GM06990 (cell line): ENCODE data around the gene RASAL1.

Source experiments
- DNase-seq: peaks from one replicate; pipeline ENCODE4 v3.0.0-alpha.2; 2011; ENCODE audit not compliant: insufficient read length; ENCODE audit errors: extremely low read depth
- H3K27me3 ChIP-seq: replicated peaks from 2 replicates; pipeline ENCODE4 v1.6.0; 2011; ENCODE audit warnings: low read length; ENCODE audit not compliant: control insufficient read depth, insufficient read depth
- H3K36me3 ChIP-seq: 2 replicates; pipeline ENCODE4 v1.5.1; 2011; ENCODE audit warnings: low read length; ENCODE audit not compliant: control insufficient read depth, insufficient read depth
- H3K4me3 ChIP-seq: replicated peaks from 2 replicates; pipeline ENCODE4 v1.5.1; 2011; ENCODE audit warnings: low read depth, mild to moderate bottlenecking, control low read depth, low read length
- TF ChIP-seq, protein P1 (sequence below): IDR thresholded peaks from 2 replicates; pipeline ENCODE4 v1.5.1; 2011; ENCODE audit warnings: low read length, control low read depth, mild to moderate bottlenecking, inconsistent platforms; ENCODE audit not compliant: insufficient read depth, poor library complexity, severe bottlenecking

RASAL1 gene

GRCh38 chr12:113152835-113153814 lies 17.6 kb upstream of the RASAL1 start:
- TF ChIP-seq, protein P1, sequence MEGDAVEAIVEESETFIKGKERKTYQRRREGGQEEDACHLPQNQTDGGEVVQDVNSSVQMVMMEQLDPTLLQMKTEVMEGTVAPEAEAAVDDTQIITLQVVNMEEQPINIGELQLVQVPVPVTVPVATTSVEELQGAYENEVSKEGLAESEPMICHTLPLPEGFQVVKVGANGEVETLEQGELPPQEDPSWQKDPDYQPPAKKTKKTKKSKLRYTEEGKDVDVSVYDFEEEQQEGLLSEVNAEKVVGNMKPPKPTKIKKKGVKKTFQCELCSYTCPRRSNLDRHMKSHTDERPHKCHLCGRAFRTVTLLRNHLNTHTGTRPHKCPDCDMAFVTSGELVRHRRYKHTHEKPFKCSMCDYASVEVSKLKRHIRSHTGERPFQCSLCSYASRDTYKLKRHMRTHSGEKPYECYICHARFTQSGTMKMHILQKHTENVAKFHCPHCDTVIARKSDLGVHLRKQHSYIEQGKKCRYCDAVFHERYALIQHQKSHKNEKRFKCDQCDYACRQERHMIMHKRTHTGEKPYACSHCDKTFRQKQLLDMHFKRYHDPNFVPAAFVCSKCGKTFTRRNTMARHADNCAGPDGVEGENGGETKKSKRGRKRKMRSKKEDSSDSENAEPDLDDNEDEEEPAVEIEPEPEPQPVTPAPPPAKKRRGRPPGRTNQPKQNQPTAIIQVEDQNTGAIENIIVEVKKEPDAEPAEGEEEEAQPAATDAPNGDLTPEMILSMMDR, result peak; percentile 60
- Histone ChIP-seq H3K4me3 (peak overlapping the region; percentile 50), H3K36me3 (peaks cover 5% of the 10 kb centered on the region), H3K27me3 (peaks cover 2% of the 10 kb centered on the region; the same call in 1 of the 2 replicates)
- peak; percentile 75 for DNase-seq

DNA sequence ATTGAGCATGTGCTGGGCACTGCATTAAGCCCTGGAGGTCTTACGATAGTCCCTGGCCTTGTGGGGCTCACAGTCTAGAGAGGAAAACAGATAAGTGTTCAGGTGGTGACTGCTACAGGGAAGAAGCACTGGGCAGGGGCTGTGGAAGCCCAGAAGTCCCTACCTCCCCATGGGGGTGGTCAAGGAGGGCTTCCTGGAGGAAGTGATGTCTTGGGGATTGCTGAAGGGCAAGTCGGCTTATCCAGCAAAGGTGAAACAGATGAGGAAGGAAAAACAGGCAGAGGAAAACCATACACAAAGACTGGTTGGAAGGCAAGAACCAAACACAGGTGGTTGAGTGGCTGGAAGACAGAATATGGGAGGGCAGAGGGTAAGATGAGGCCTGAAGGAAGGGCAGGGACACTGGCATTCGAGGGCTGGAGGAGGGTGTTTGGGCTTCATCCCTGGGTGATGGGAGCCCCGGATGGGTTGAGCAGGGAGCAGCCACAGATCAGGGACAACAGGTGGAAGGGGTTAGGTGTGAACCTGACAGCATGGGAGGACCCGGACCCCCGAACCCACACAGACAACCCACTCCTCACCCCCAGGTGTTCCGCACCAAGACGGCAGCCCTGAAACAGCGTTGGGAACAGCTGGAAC lies 16.8 kb upstream of the RASAL1 start:
- no peak for DNase-seq
- Histone ChIP-seq H3K4me3 (no peak overlapping the region), H3K36me3 (peaks cover 1% of the 10 kb centered on the region; the same call in 1 of the 2 replicates), H3K27me3 (peaks cover 2% of the 10 kb centered on the region; the same call in 1 of the 2 replicates)
- TF ChIP-seq, protein P1, result no peak

- Histone ChIP-seq H3K4me3 (no peak overlapping the region), H3K27me3 (peaks cover 2% of the 10 kb centered on the region; the same call in 1 of the 2 replicates), H3K36me3 (no peaks in the 10 kb centered on the region; the same call in 1 of the 2 replicates)
- DNase-seq, result no peak
- TF ChIP-seq, protein P1, result no peak
Measured at GRCh38 chr12:113151655-113152054, 16.1 kb upstream of the RASAL1 start.

DNA sequence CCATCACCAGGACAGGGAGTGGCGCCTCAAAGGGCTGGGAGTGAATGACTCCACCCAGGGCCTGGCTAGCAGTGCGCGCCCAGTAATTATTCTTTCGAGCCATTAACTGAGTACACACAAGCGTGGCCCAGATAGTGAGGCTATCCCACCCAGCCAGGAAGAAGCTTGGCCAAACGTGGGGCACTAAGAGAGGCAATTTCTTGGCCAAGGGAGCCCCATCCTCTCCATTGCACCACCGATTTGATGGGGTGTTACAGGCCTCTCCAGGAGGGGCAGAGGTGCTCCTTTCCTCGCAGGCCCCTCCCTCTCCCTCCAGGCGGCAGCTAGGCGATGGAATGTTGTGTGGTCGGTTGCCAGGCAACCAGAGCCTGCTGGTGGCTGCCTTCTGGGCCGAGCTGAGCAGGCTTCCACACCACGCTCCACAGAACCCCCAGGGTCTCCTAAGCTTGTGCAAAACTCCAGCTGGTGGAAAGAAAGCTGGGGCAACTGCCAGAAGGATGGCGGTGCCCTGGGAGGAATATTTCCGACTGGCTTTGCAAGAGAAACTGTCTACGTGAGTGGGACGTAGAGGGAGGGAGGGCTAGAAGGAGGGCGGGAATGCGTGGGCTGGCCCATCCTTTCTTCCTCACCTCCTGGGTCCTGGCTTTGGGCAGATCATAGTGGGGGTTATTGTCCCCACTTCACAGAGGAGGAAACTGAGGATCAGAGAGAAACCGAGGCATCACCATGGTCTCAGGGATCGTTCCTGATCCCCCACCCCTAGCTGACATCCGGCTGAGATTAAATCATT lies 14.0 kb upstream of the RASAL1 start, which contains the start of gene CFAP73:
TSS of gene CFAP73 (plus strand) at position 364 of the 790 bp plus-strand sequence. CDS start at position 498, 134 bp downstream.
- DNase-seq, result no peak
- Histone ChIP-seq H3K4me3 (no peak within 1 kb of the TSS), H3K27me3 (peaks cover 2% of the 10 kb centered on the region; the same call in 1 of the 2 replicates), H3K36me3 (no peaks in the 10 kb centered on the region)
- TF ChIP-seq, protein P1, result no peak

DNA sequence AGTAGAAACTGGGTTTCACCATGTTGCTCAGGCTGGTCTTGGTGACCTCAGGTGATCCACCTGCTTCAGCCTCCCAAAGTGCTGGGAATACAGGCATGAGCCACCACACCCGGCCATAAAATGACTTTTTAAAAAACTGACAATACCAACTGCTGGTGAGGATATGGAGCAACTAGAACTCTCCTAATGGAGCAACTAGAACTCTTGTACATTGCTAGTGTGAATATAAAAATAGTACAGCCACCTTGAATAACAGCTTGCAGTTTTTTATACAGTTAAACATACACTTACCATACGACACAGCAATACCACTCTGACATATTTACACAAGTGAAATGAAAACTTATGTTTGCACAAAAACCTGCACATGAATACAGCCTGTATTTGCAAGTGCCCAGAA lies 11.4 kb upstream of the RASAL1 start:
- no peak for DNase-seq
- H3K4me3 ChIP-seq, result no peak overlapping the region
- TF ChIP-seq, protein P1, result no peak

More for the DNA sequence above, 11.4 kb upstream of the RASAL1 start:
- peaks cover 1% of the 10 kb centered on the region; the same call in 1 of the 2 replicates for H3K27me3 ChIP-seq
- H3K36me3 ChIP-seq, result no peaks in the 10 kb centered on the region
